Measurements from ENCODE around the gene LST1.
"Not testable (repeated sequence)": the region's sequence is repeated elsewhere in the genome, so short reads cannot be mapped to it uniquely, and the experiment has no call there.

Gene LST1

GRCh38 chr6:31580807-31581433 is 5.2 kb upstream of the LST1 start:
- DNase-seq (ENCODE audit: low read depth), result peak; percentile 68

- no peak for DNase-seq (ENCODE audit: low read depth)
These were observed 4.4 kb upstream of the LST1 start for GRCh38 chr6:31581434-31582229.

GRCh38 chr6:31582230-31582643 is 3.8 kb upstream of the LST1 start, which contains the start of gene LTB:
LTB (minus strand) TSS chr6:31582424; CDS start chr6:31582417, 7 bp downstream.
- no peak for DNase-seq (ENCODE audit: low read depth)

GRCh38 chr6:31585491-31585890 is 586 bp upstream of the LST1 start:
- no peak for DNase-seq (ENCODE audit: low read depth)

GRCh38 chr6:31586599-31587281 is 663 bp downstream of the LST1 start:
- no peak for DNase-seq (ENCODE audit: low read depth)

GRCh38 chr6:31587791-31588777 is 2.0 kb downstream of the LST1 start:
- DNase-seq (ENCODE audit: low read depth), result no peak

- DNase-seq (ENCODE audit: low read depth), result no peak
These were observed 3.0 kb downstream of the LST1 start for GRCh38 chr6:31588871-31589650.

- DNase-seq (ENCODE audit: low read depth), result not testable (repeated sequence)
These were observed 4.6 kb downstream of the LST1 start for GRCh38 chr6:31590691-31591090.

- no peak for DNase-seq (ENCODE audit: low read depth)
These were observed 6.3 kb downstream of the LST1 start for GRCh38 chr6:31592396-31592771.

GRCh38 chr6:31597006-31597405 is 10.9 kb downstream of the LST1 start:
- DNase-seq (ENCODE audit: low read depth), result no peak

- no peak for DNase-seq (ENCODE audit: low read depth)
These were observed 21.2 kb downstream of the LST1 start for GRCh38 chr6:31607317-31607716.

- no peak for DNase-seq (ENCODE audit: low read depth)
These were observed 23.7 kb downstream of the LST1 start for GRCh38 chr6:31609519-31610406.

- DNase-seq (ENCODE audit: low read depth), result no peak
These were observed 24.9 kb downstream of the LST1 start for GRCh38 chr6:31610968-31611367.

GRCh38 chr6:31614075-31614619 is 28.1 kb downstream of the LST1 start:
- DNase-seq (ENCODE audit: low read depth), result no peak

- DNase-seq (ENCODE audit: low read depth), result no peak
These were observed 28.9 kb downstream of the LST1 start, which contains the start of gene AIF1 for GRCh38 chr6:31614684-31615578. AIF1 (plus strand) TSS chr6:31615234; CDS start chr6:31615330, 96 bp downstream.

GRCh38 chr6:31615748-31616147 is 29.7 kb downstream of the LST1 start:
- DNase-seq (ENCODE audit: low read depth), result peak; percentile 18

- DNase-seq (ENCODE audit: low read depth), result no peak
These were observed 30.9 kb downstream of the LST1 start for GRCh38 chr6:31617010-31617409.

- peak; percentile 90 for DNase-seq (ENCODE audit: low read depth)
These were observed 33.9 kb downstream of the LST1 start for GRCh38 chr6:31619805-31620585.
